Activated T-cell treated with anti-CD3 and anti-CD28 coated beads, Interleukin-2, amount 50 U/mL, for 72 hours (primary cell): ENCODE data around the gene GRHL1. TPM values are rescaled to one million over a fixed set of nuclear protein-coding genes. Genes with fewer than 3 reads are reported as not detected.
A peak's percentile ranks its signal among the peaks of the same experiment; 100 is the strongest.

Experiments used
- ATAC-seq, 2 donors: fragments of 150-1000 bp; cut with Tn5 transposase; replicated peaks in 1 of 2; 2 replicates each; pipeline ENCODE4 v1.10.0; 2021; ENCODE audit warnings: moderate library complexity in 2 of 2, mild to moderate bottlenecking in 1 of 2
- DNase-seq, 2 donors: peaks; one replicate each; pipeline ENCODE4 v3.0.0; 2021 to 2022; ENCODE audit warnings: mixed read lengths in 1 of 2
- H3K27ac Mint-ChIP-seq: one replicate; pipeline ENCODE4 v1.8.0; 2022; ENCODE audit warnings: mild to moderate bottlenecking, moderate library complexity, mixed read lengths
- H3K27me3 Mint-ChIP-seq: one replicate; pipeline ENCODE4 v1.8.0; 2022; ENCODE audit warnings: low read depth, mixed read lengths
- H3K36me3 Mint-ChIP-seq, 2 donors: one replicate each; pipeline ENCODE4 v1.8.0; 2022; ENCODE audit warnings: mixed read lengths in 2 of 2, mild to moderate bottlenecking in 1 of 2; ENCODE audit not compliant: insufficient read depth in 2 of 2
- H3K4me1 Mint-ChIP-seq: one replicate; pipeline ENCODE4 v1.8.0; 2022; ENCODE audit warnings: low read depth, mixed read lengths
- H3K4me3 Mint-ChIP-seq, 2 donors: one replicate each; pipeline ENCODE4 v1.8.0; 2022; ENCODE audit warnings: mild to moderate bottlenecking in 2 of 2, mixed read lengths in 2 of 2, moderate library complexity in 2 of 2
- H3K9me3 Mint-ChIP-seq, 2 donors: one replicate each; pipeline ENCODE4 v1.8.0; 2022; ENCODE audit warnings: mixed read lengths in 2 of 2
- total RNA-seq, 2 donors: library from RNA; stranded (reverse); gene quantifications; one replicate each; pipeline ENCODE4 v1.2.3, GENCODE V29; 2022

GRHL1 gene
- total RNA-seq, 2 donors from 2014 or later: 0.83 to 1.1 TPM

GRCh38 chr2:10035053-10035422 lies 83.5 kb downstream of the GRHL1 start:
- Mint-ChIP-seq H3K27ac (no peak overlapping the region), H3K4me1 (peaks cover 22% of the 10 kb centered on the region), H3K36me3 (no peaks in the 10 kb centered on the region), H3K27me3 (no peaks in the 10 kb centered on the region), H3K9me3 (no peaks in the 10 kb centered on the region), H3K4me3 (no peak overlapping the region)
- no peak for DNase-seq
- no peak for ATAC-seq

DNA sequence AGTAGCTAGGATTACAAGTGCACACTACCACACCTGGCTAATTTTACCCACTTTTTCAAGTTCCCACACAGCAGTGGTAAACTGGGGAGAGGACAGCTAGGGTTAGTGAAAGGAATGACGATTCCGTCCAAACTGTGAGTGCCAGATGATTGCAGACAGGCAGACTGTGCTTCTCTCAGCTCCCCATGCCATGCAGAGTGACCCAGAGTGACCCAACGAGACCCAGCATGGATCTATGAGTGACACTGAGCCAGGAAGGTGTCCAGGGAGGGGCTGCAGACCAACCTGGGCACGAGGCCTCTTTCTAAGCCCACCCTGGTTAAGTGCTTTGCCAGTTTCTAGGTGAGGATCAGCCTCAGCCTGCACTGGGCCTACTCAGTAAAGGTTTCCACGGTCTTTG lies 84.1 kb downstream of the GRHL1 start:
- Mint-ChIP-seq H3K9me3 (no peaks in the 10 kb centered on the region), H3K27ac (no peak overlapping the region), H3K4me1 (peaks cover 18% of the 10 kb centered on the region), H3K4me3 (no peak overlapping the region), H3K36me3 (no peaks in the 10 kb centered on the region), H3K27me3 (peaks cover 2% of the 10 kb centered on the region)
- ATAC-seq (no peak), DNase-seq (no peak)

GRCh38 chr2:10036095-10036884 lies 84.8 kb downstream of the GRHL1 start:
- Mint-ChIP-seq H3K4me3 (no peak overlapping the region), H3K27ac (no peak overlapping the region), H3K27me3 (peaks cover 8% of the 10 kb centered on the region), H3K9me3 (no peaks in the 10 kb centered on the region), H3K36me3 (no peaks in the 10 kb centered on the region), H3K4me1 (peaks cover 18% of the 10 kb centered on the region)
- peak; percentile 88 to 93 for ATAC-seq
- DNase-seq: peak; percentile 61 to 70

DNA sequence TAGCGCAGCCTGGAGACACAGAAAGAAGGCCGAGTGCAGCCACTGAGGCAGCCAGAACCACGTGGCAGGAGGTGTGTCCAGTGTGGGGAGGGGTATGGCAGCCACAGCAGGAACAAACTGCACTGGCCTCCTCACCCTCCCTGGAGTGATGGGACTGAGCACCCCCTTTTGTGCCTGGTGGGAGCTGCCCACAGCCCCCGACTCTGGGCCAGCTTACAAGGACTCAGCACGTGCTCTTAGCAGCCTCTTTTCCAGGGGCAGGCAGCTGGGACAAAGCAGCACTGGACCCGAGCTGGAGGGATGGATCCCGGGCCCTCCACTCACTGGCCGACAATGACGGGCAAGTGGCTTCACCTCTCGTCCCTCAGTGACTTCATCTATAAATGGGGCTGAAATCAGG lies 86.6 kb downstream of the GRHL1 start:
- H3K4me3 Mint-ChIP-seq: no peak overlapping the region
- DNase-seq (no peak), ATAC-seq (no peak)
- peaks cover 25% of the 10 kb centered on the region for H3K4me1 Mint-ChIP-seq
- H3K27me3 Mint-ChIP-seq: peaks cover 21% of the 10 kb centered on the region
- peaks cover 0 to 2% of the 10 kb centered on the region in 2 donors for H3K36me3 Mint-ChIP-seq
- H3K27ac Mint-ChIP-seq: no peak overlapping the region
- no peaks in the 10 kb centered on the region for H3K9me3 Mint-ChIP-seq

DNA sequence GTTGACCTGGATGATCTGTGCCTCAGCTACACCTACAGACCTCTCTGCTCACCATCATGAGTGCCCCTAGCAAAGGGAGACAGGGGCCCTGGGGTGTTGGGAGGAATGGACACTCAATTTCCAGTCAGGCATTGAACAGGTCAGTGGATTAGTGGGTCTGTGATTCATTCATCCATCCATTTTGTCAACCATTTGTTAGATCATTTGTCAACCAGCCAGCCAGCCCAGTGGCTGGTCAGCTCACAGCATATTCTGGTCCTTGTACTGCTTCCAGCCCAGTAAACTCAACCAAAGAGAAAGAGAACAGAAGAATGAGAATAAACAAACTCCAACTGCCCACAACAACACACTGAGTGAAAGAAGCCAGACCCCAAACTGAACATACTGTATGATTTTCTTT lies 87.2 kb downstream of the GRHL1 start:
- ATAC-seq: no peak
- Mint-ChIP-seq H3K9me3 (no peaks in the 10 kb centered on the region), H3K36me3 (peaks cover 0 to 2% of the 10 kb centered on the region in 2 donors)

DNA sequence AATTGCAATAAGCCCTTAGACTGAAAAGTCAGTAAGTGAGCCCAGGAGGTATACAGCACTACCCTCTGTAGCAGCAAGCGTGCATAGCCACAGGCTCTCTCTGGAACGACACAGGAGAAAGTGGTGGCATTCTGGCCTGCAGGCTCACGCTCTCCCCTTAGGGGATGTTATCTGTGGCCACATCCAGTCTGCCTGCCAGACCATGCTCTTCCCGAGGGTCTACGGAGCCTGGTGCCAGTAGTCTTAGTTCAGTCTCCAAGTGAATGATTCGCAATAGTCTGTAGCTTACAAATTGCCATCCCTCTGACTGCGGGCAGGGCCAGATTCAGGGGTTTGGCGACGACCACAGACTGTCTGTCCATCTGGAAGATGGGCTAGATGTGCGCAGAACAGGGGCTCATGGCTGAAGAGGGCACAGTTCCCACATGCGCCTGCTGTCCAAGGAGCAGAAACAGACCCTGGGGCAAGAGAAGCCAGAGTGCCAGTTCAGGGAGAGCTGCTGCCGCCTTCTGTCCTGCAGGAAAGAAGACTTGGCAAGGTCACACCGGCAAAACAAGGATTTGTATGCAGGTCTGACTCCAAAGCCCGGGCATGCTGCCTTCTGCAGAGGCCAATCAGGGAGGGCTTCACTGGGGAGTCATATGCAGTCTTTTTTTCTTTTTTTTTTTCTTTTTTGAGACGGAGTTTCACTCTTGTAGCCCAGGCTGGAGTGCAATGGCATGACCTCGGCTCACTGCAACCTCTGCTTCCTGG lies 88.3 kb downstream of the GRHL1 start:
- peaks cover 0 to 2% of the 10 kb centered on the region in 2 donors for H3K36me3 Mint-ChIP-seq
- no peak overlapping the region for H3K27ac Mint-ChIP-seq
- DNase-seq (no peak), ATAC-seq (no peak)
- H3K27me3 Mint-ChIP-seq: peaks cover 21% of the 10 kb centered on the region
- peaks cover 24% of the 10 kb centered on the region for H3K4me1 Mint-ChIP-seq
- no peak overlapping the region for H3K4me3 Mint-ChIP-seq
- no peaks in the 10 kb centered on the region for H3K9me3 Mint-ChIP-seq

More for the DNA sequence above, 87.2 kb downstream of the GRHL1 start:
- peaks cover 25% of the 10 kb centered on the region for H3K4me1 Mint-ChIP-seq
- H3K27ac Mint-ChIP-seq: no peak overlapping the region
- no peak overlapping the region for H3K4me3 Mint-ChIP-seq
- DNase-seq: no peak
- peaks cover 21% of the 10 kb centered on the region for H3K27me3 Mint-ChIP-seq

DNA sequence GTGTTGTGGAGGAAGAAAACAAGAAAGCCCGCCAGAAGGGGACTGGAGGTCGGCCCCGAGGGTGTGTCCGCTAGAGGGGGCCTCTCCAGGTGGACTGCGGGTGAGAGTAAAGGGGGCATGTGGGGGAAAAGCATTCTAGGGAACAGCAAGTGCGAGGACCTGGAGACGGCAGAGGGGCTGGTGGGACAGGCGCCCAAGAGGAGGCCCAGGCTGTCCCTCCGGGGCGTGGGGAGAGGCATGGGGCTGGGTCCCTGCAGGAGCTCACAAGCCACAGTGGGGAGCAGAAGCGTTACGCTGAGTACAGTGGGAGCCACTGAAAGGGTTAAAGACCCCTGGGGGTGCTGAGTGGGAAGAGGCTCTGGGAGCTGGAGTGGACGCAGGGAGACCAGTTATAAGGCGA lies 90.2 kb downstream of the GRHL1 start:
- ATAC-seq: no peak
- H3K27me3 Mint-ChIP-seq: peaks cover 21% of the 10 kb centered on the region
- no peak for DNase-seq
- H3K9me3 Mint-ChIP-seq: no peaks in the 10 kb centered on the region
- peaks cover 0 to 2% of the 10 kb centered on the region in 2 donors for H3K36me3 Mint-ChIP-seq
- H3K4me3 Mint-ChIP-seq: peak overlapping the region; percentile 3 to 85
- peaks cover 13% of the 10 kb centered on the region for H3K4me1 Mint-ChIP-seq
- no peak overlapping the region for H3K27ac Mint-ChIP-seq

DNA sequence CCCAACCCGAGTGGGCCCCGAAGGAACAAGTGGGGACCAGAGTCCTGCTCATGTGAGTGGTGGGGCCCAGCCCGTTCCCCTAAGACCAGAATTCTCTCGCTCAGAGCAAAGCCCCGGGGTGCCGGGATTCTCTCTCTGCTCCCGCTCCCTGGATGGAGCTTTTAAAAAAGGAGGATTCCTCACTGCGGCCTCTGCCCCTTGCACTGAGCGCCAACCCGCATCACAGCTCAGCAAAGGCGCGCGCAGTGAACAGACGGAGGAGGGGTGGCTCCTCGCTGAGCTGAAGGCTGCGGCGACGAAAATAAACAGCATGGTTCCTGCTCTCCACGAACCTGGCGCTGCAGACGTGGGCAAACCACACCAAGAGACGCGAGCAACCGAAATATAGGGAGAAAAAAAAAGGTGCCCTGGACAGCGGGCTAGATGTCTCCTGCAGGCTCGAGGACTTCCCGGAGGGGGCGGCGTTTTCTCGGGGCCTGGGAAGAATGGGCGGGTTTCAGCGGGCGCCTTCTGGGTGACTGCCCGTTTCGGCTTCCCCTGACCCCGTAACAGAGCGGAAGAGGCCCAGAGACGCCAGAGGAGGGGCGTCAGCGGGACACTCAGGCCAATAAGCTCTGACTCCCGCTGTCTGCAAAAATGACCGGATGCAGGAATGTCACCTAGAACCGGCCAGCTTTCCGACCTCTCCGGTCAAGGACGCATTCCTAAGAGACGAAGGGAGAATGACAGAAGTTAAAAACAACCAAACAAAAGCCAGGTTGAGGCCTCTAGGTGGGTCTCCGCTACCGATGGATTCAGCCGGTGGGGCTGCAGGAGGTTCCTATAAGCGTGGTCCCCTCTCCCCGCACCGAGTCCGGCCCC lies 91.0 kb downstream of the GRHL1 start:
- ATAC-seq: no peak
- Mint-ChIP-seq H3K36me3 (peaks cover 0 to 2% of the 10 kb centered on the region in 2 donors), H3K4me3 (peak overlapping the region; percentile 85 to 87), H3K4me1 (peaks cover 13% of the 10 kb centered on the region), H3K9me3 (no peaks in the 10 kb centered on the region), H3K27me3 (peaks cover 21% of the 10 kb centered on the region), H3K27ac (peak overlapping the region; percentile 83)
- peak; percentile 19 to 34 for DNase-seq

- Mint-ChIP-seq H3K9me3 (no peaks in the 10 kb centered on the region), H3K4me3 (peak within 1 kb of the TSS; percentile 87 to 91), H3K27ac (peak within 1 kb of the TSS; percentile 83), H3K4me1 (peaks cover 13% of the 10 kb centered on the region), H3K27me3 (peaks cover 21% of the 10 kb centered on the region), H3K36me3 (peaks cover 0 to 2% of the 10 kb centered on the region in 2 donors)
- DNase-seq (peak; percentile 81 to 87), ATAC-seq (peak; percentile 76)
Measured at GRCh38 chr2:10043256-10043905, 91.9 kb downstream of the GRHL1 start, which contains the start of gene KLF11. Gene KLF11, plus strand, starts transcription at chr2:10043550. Its CDS starts 167 bp downstream, at chr2:10043717.

DNA sequence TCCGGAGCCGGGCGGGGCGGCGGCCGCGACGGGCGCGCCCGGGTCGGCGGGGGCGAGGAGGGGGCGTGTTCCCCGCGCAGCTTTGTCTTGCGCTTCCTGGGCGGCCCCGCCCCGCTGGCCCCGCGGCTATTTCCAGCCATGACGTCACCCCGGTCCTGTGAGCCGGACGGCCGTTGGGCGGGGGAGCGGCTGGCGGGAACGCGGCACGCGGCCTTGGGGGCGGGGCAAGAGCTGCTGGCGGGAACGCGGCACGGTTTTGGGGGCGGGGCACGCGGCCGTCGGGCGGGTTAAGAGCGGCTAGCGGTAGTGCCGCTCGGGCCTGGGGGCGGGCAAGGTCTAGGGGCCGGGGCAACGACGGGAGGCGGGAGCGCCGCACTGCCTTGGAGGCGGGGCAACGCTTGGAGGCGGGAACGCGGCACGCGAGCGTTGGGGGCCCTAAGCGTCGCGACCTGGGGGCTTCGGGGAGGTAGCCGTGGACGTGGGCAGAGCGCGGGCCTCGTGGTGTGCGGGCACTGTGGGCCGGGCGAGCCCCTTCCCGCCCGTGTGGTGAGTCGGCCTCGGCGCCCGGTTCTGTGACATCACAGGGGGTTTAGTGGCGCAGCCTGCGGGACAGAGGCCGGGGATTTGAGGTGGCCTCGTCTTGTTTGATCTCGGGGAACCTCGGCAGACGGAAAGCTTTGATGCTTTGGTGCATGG lies 92.6 kb downstream of the GRHL1 start:
- DNase-seq: peak; percentile 94 to 97
- H3K36me3 Mint-ChIP-seq: peaks cover 0 to 2% of the 10 kb centered on the region in 2 donors
- no peaks in the 10 kb centered on the region for H3K9me3 Mint-ChIP-seq
- peak overlapping the region; percentile 83 to 91 for H3K4me3 Mint-ChIP-seq
- peaks cover 13% of the 10 kb centered on the region for H3K4me1 Mint-ChIP-seq
- peaks cover 21% of the 10 kb centered on the region for H3K27me3 Mint-ChIP-seq
- peak overlapping the region; percentile 44 for H3K27ac Mint-ChIP-seq
- peak; percentile 78 to 80 for ATAC-seq

GRCh38 chr2:10045561-10046355 lies 94.3 kb downstream of the GRHL1 start:
- DNase-seq: no peak
- no peak overlapping the region for H3K27ac Mint-ChIP-seq
- H3K9me3 Mint-ChIP-seq: no peaks in the 10 kb centered on the region
- H3K36me3 Mint-ChIP-seq: peaks cover 0 to 2% of the 10 kb centered on the region in 2 donors
- H3K27me3 Mint-ChIP-seq: peaks cover 17% of the 10 kb centered on the region
- peak overlapping the region; percentile 16 to 34 for H3K4me3 Mint-ChIP-seq
- peaks cover 13% of the 10 kb centered on the region for H3K4me1 Mint-ChIP-seq
- ATAC-seq: no peak
